ENCODE data around the gene ERH.

ERH gene

GRCh38 chr14:69355154-69355597 is 42.9 kb downstream of the ERH start:
- DNase-seq, result no peak

GRCh38 chr14:69354383-69355153 is 43.5 kb downstream of the ERH start:
- no peak for DNase-seq

GRCh38 chr14:69353168-69353567 is 44.9 kb downstream of the ERH start:
- no peak for DNase-seq

- no peak for DNase-seq
Observed at GRCh38 chr14:69351911-69352310, 46.2 kb downstream of the ERH start.

GRCh38 chr14:69351385-69351784 is 46.7 kb downstream of the ERH start:
- DNase-seq, result no peak

GRCh38 chr14:69350892-69351291 is 47.2 kb downstream of the ERH start:
- no peak for DNase-seq

- DNase-seq, result no peak
Observed at GRCh38 chr14:69349091-69349777, 48.9 kb downstream of the ERH start.

- DNase-seq, result no peak
Observed at GRCh38 chr14:69346710-69347109, 51.4 kb downstream of the ERH start.

- no peak for DNase-seq
Observed at GRCh38 chr14:69345402-69345801, 52.7 kb downstream of the ERH start.

GRCh38 chr14:69344171-69344570 is 53.9 kb downstream of the ERH start:
- DNase-seq, result no peak

GRCh38 chr14:69342928-69343525 is 55.1 kb downstream of the ERH start:
- DNase-seq, result no peak

GRCh38 chr14:69339426-69339825 is 58.7 kb downstream of the ERH start:
- DNase-seq, result no peak

GRCh38 chr14:69337984-69338383 is 60.1 kb downstream of the ERH start:
- no peak for DNase-seq

- no peak for DNase-seq
Observed at GRCh38 chr14:69335371-69335771, 62.7 kb downstream of the ERH start.

- DNase-seq, result no peak
Observed at GRCh38 chr14:69334576-69334975, 63.5 kb downstream of the ERH start.

GRCh38 chr14:69333791-69334337 is 64.2 kb downstream of the ERH start:
- DNase-seq, result no peak

- DNase-seq, result no peak
Observed at GRCh38 chr14:69332782-69333395, 65.2 kb downstream of the ERH start.

- no peak for DNase-seq
Observed at GRCh38 chr14:69331206-69331605, 66.9 kb downstream of the ERH start.

All from NCI-H1930 (cell line).